HepG2 (cell line): ENCODE data around the gene POLR3GL. TPM values are rescaled to one million over a fixed set of nuclear protein-coding genes. Genes with fewer than 3 reads are reported as not detected.
A peak's percentile ranks its signal among the peaks of the same experiment; 100 is the strongest.

Experiments
- ELF4 ChIP-seq: sonication (generic); formaldehyde crosslinking; IDR thresholded peaks from 2 replicates; pipeline ENCODE4 v1.5.0; 2020; ENCODE audit warnings: missing genetic modification reagents, mild to moderate bottlenecking, moderate library complexity, borderline replicate concordance
- HES4 ChIP-seq: sonication (generic); formaldehyde crosslinking; IDR thresholded peaks from 2 replicates; pipeline ENCODE4 v1.9.0; 2021; ENCODE audit warnings: mild to moderate bottlenecking, missing genetic modification reagents, borderline replicate concordance
- RBM22 ChIP-seq: fragments of 200-400 bp; formaldehyde crosslinking; optimal IDR thresholded peaks from 2 replicates; pipeline ENCODE3; 2017; ENCODE audit warnings: mild to moderate bottlenecking, low read length, moderate library complexity
- SRSF4 ChIP-seq: fragments of 200-400 bp; formaldehyde crosslinking; IDR thresholded peaks from one replicate; pipeline ENCODE4 v1.6.1; 2018; ENCODE audit warnings: mild to moderate bottlenecking, low read depth, low read length, moderate library complexity; ENCODE audit not compliant: poor library complexity, severe bottlenecking
- TOE1 ChIP-seq: sonication (generic); formaldehyde crosslinking; IDR thresholded peaks from 2 replicates; pipeline ENCODE4 v1.4.0; 2020; ENCODE audit warnings: mild to moderate bottlenecking, missing genetic modification reagents
- ZBTB21 ChIP-seq: sonication (generic); formaldehyde crosslinking; IDR thresholded peaks from 2 replicates; pipeline ENCODE4 v1.4.0; 2020; ENCODE audit warnings: missing genetic modification reagents
- ZFY ChIP-seq: sonication (generic); formaldehyde crosslinking; IDR thresholded peaks from 2 replicates; pipeline ENCODE4 v1.4.0; 2020; ENCODE audit warnings: missing genetic modification reagents
- ZNF552 ChIP-seq: sonication (generic); formaldehyde crosslinking; IDR thresholded peaks from 2 replicates; pipeline ENCODE4 v1.9.0; 2022; ENCODE audit warnings: missing genetic modification reagents, mild to moderate bottlenecking, borderline replicate concordance
- ZNF607 ChIP-seq: sonication (generic); formaldehyde crosslinking; IDR thresholded peaks from 2 replicates; pipeline ENCODE4 v1.5.1; 2020; ENCODE audit warnings: missing genetic modification reagents, mild to moderate bottlenecking, borderline replicate concordance
- ZNF747 ChIP-seq: sonication (generic); formaldehyde crosslinking; IDR thresholded peaks from 2 replicates; pipeline ENCODE4 v1.8.1; 2023; ENCODE audit warnings: missing genetic modification reagents, mild to moderate bottlenecking, borderline replicate concordance
- ZNF839 ChIP-seq: sonication (generic); formaldehyde crosslinking; IDR thresholded peaks from 2 replicates; pipeline ENCODE4 v1.4.0; 2020; ENCODE audit warnings: missing genetic modification reagents, mild to moderate bottlenecking, borderline replicate concordance
- polyA plus RNA-seq, 8 experiments: library from polyadenylated mRNA; depleted of rRNA in 3 of 8; stranded (reverse) in 7 of 8; unstranded in 1 of 8; fragments of >200 nt; fragmentation: Illumina TruSeq in 4 of 8; extraction: Trizol in 4 of 8; gene quantifications; 2 replicates each; pipeline versions ENCODE4 v1.2.1 to v1.2.3, GENCODE V29; 2011 to 2016; ENCODE audit warnings: low read depth in 4 of 8, missing spikeins in 1 of 8, mixed read lengths in 1 of 8; ENCODE audit not compliant: insufficient read depth in 1 of 8
- total RNA-seq, 5 experiments: library from RNA; depleted of rRNA; stranded (reverse); fragments of >200 nt; fragmentation: Illumina TruSeq; extraction: Trizol; gene quantifications; 2 replicates each; pipeline ENCODE4 v1.2.3, GENCODE V29; 2016; ENCODE audit warnings: low read depth in 1 of 5
- TF ChIP-seq, protein P1 (sequence below): sonication (generic); formaldehyde crosslinking; IDR thresholded peaks from 2 replicates; pipeline ENCODE4 v1.5.0; 2020; ENCODE audit warnings: mild to moderate bottlenecking, missing genetic modification reagents
- TF ChIP-seq, protein P2 (sequence below): sonication (generic); formaldehyde crosslinking; IDR thresholded peaks from 2 replicates; pipeline ENCODE4 v1.8.1; 2023; ENCODE audit warnings: mild to moderate bottlenecking, moderate library complexity, missing genetic modification reagents
- TF ChIP-seq, protein P3 (sequence below): sonication (generic); formaldehyde crosslinking; IDR thresholded peaks from 2 replicates; pipeline ENCODE4 v1.4.0; 2020; ENCODE audit warnings: missing genetic modification reagents, borderline replicate concordance
- TF ChIP-seq, protein P4 (sequence below): sonication (generic); formaldehyde crosslinking; IDR thresholded peaks from 2 replicates; pipeline ENCODE4 v1.4.0; 2020; ENCODE audit warnings: missing genetic modification reagents
- TF ChIP-seq, protein P5 (sequence below): sonication (generic); formaldehyde crosslinking; conservative IDR thresholded peaks from 2 replicates; pipeline ENCODE4 v1.4.0; 2020; ENCODE audit warnings: mild to moderate bottlenecking, missing genetic modification reagents, moderate library complexity
- TF ChIP-seq, protein P6 (sequence below): IDR thresholded peaks from 2 replicates; pipeline ENCODE4 v1.6.1; 2016; ENCODE audit warnings: missing compliant biosample characterization, missing genetic modification reagents, borderline replicate concordance

POLR3GL gene
- total and polyA plus RNA-seq, 2 of the 13 experiments (the other 11 are each of a cell fraction or from before 2014, with no cell fraction given): 11.5 to 12.4 TPM

DNA sequence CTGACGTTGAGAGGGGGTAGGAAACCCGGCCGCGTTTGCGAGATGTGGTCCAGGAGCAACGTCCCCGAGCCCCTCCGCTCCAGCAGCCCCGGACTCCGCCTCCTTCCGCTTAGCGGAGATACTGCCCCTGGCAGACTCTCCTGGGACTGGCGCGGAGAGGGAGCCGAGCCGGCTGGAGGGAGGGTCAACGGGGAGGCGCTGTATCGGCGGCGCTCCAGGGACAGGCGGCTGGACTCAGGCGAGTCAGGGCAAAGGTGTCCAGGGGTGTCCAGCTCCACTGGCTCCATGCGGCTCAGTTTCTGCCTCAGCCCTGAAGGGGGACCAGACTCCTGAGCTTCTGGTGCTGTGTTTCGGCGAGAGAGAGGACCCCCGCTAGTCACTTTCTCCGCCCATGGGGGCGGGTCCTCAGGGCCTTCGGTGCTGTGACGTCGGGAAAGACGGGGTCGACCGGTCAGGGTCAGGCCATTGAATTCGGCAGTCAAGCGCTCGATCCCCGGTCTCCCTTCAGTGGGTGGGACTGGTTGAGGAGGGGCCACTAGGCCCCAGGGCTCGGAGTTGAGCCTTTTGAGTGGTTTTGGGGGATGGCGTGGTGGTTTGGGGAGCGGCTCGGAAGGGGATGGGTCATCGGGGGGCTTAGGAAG, 3.9 kb upstream of the POLR3GL start (continued):
- TF ChIP-seq, protein P1, sequence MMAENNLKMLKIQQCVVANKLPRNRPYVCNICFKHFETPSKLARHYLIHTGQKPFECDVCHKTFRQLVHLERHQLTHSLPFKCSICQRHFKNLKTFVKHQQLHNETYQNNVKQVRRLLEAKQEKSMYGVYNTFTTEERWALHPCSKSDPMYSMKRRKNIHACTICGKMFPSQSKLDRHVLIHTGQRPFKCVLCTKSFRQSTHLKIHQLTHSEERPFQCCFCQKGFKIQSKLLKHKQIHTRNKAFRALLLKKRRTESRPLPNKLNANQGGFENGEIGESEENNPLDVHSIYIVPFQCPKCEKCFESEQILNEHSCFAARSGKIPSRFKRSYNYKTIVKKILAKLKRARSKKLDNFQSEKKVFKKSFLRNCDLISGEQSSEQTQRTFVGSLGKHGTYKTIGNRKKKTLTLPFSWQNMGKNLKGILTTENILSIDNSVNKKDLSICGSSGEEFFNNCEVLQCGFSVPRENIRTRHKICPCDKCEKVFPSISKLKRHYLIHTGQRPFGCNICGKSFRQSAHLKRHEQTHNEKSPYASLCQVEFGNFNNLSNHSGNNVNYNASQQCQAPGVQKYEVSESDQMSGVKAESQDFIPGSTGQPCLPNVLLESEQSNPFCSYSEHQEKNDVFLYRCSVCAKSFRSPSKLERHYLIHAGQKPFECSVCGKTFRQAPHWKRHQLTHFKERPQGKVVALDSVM (CRISPR knock-in tag): 0 out of 2 replicates have a peak, but pooled peaks have one; percentile 39
- TF ChIP-seq ZNF552: no peak; the same call in 1 of the 2 replicates
- no peak for TF ChIP-seq ELF4 (CRISPR knock-in tag)
- TF ChIP-seq, protein P2, sequence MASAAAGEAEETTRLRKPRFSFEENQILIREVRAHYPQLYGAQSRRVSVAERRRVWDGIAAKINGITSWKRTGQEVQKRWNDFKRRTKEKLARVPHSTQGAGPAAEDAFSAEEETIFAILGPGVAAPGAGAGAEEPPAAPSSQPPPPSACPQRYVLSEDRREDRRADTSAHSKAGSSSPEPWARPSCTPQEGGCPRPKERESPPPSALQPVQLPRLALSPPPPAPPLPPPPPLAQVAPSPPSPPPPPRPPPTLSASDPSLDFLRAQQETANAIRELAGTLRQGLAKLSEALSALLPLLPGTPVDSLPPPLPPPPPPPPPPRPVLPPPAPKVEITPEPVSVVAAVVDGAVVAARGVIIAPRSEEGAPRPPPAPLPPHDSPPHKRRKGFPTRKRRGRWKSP (CRISPR knock-in tag): peak; percentile 74; the same call in 1 of the 2 replicates
- TF ChIP-seq HES4 (CRISPR knock-in tag): no peak
- TF ChIP-seq ZNF607 (CRISPR knock-in tag): 0 out of 2 replicates have a peak, but pooled peaks have one; percentile 38
- TF ChIP-seq RBM22: no peak
- TF ChIP-seq, protein P3, sequence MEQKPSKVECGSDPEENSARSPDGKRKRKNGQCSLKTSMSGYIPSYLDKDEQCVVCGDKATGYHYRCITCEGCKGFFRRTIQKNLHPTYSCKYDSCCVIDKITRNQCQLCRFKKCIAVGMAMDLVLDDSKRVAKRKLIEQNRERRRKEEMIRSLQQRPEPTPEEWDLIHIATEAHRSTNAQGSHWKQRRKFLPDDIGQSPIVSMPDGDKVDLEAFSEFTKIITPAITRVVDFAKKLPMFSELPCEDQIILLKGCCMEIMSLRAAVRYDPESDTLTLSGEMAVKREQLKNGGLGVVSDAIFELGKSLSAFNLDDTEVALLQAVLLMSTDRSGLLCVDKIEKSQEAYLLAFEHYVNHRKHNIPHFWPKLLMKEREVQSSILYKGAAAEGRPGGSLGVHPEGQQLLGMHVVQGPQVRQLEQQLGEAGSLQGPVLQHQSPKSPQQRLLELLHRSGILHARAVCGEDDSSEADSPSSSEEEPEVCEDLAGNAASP (CRISPR knock-in tag): 0 out of 2 replicates have a peak, but pooled peaks have one; percentile 41
- TF ChIP-seq ZFY (CRISPR knock-in tag): peak; percentile 33
- TF ChIP-seq, protein P4, sequence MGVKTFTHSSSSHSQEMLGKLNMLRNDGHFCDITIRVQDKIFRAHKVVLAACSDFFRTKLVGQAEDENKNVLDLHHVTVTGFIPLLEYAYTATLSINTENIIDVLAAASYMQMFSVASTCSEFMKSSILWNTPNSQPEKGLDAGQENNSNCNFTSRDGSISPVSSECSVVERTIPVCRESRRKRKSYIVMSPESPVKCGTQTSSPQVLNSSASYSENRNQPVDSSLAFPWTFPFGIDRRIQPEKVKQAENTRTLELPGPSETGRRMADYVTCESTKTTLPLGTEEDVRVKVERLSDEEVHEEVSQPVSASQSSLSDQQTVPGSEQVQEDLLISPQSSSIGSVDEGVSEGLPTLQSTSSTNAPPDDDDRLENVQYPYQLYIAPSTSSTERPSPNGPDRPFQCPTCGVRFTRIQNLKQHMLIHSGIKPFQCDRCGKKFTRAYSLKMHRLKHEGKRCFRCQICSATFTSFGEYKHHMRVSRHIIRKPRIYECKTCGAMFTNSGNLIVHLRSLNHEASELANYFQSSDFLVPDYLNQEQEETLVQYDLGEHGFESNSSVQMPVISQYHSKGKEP (CRISPR knock-in tag): no peak
- no peak for TF ChIP-seq TOE1 (CRISPR knock-in tag)
- TF ChIP-seq, protein P5, sequence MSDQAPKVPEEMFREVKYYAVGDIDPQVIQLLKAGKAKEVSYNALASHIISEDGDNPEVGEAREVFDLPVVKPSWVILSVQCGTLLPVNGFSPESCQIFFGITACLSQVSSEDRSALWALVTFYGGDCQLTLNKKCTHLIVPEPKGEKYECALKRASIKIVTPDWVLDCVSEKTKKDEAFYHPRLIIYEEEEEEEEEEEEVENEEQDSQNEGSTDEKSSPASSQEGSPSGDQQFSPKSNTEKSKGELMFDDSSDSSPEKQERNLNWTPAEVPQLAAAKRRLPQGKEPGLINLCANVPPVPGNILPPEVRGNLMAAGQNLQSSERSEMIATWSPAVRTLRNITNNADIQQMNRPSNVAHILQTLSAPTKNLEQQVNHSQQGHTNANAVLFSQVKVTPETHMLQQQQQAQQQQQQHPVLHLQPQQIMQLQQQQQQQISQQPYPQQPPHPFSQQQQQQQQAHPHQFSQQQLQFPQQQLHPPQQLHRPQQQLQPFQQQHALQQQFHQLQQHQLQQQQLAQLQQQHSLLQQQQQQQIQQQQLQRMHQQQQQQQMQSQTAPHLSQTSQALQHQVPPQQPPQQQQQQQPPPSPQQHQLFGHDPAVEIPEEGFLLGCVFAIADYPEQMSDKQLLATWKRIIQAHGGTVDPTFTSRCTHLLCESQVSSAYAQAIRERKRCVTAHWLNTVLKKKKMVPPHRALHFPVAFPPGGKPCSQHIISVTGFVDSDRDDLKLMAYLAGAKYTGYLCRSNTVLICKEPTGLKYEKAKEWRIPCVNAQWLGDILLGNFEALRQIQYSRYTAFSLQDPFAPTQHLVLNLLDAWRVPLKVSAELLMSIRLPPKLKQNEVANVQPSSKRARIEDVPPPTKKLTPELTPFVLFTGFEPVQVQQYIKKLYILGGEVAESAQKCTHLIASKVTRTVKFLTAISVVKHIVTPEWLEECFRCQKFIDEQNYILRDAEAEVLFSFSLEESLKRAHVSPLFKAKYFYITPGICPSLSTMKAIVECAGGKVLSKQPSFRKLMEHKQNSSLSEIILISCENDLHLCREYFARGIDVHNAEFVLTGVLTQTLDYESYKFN (CRISPR knock-in tag): peak; percentile 44; the same call in 1 of the 2 replicates
- TF ChIP-seq, protein P6, sequence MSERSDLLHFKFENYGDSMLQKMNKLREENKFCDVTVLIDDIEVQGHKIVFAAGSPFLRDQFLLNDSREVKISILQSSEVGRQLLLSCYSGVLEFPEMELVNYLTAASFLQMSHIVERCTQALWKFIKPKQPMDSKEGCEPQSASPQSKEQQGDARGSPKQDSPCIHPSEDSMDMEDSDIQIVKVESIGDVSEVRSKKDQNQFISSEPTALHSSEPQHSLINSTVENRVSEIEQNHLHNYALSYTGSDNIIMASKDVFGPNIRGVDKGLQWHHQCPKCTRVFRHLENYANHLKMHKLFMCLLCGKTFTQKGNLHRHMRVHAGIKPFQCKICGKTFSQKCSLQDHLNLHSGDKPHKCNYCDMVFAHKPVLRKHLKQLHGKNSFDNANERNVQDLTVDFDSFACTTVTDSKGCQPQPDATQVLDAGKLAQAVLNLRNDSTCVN (CRISPR knock-in tag): no peak
- TF ChIP-seq SRSF4: no peak
- TF ChIP-seq ZBTB21 (CRISPR knock-in tag): no peak
- TF ChIP-seq ZNF747 (CRISPR knock-in tag): no peak
- no peak for TF ChIP-seq ZNF839 (CRISPR knock-in tag)
